HEK293 (cell line): ENCODE results near the gene SPRY4.
A peak's percentile ranks its signal among the peaks of the same experiment; 100 is the strongest.

ENCODE experiments used
- CTCF ChIA-PET: fragments of 350-600 bp; formaldehyde crosslinking; extraction: SDS; loops from one replicate; lab custom pipeline; 2021; ENCODE audit warnings: antibody characterized with exemption; lab: Yijun Ruan, JAX
- POLR2A ChIA-PET: fragments of 300-600 bp; formaldehyde crosslinking; extraction: SDS; loops from one replicate; lab custom pipeline; 2020; ENCODE audit warnings: antibody characterized with exemption, inconsistent platforms; lab: Yijun Ruan, JAX
- H3K27ac ChIP-seq: fragments of 200-500 bp; sonication (Bioruptor generic); 2 replicates; pipeline ENCODE4 v1.5.1; 2014; ENCODE audit warnings: low read depth, low read length, control low read depth, inconsistent platforms; ENCODE audit errors: extremely low read depth
- H3K36me3 ChIP-seq, 2 experiments: fragments of 200-500 bp in 1 of 2; sonication (Bioruptor generic) in 1 of 2; 1 replicate in 1 of 2; 2 replicates in 1 of 2; pipeline ENCODE4 v1.5.1; 2014 to 2017; ENCODE audit warnings: inconsistent platforms in 2 of 2, low read length in 2 of 2; ENCODE audit not compliant: control insufficient read depth in 2 of 2, insufficient read depth in 1 of 2
- H3K4me1 ChIP-seq: fragments of 200-500 bp; sonication (Bioruptor generic); 2 replicates; pipeline ENCODE4 v1.5.1; 2014; ENCODE audit warnings: mild to moderate bottlenecking, low read length, inconsistent platforms; ENCODE audit not compliant: control insufficient read depth, insufficient read depth
- H3K4me3 ChIP-seq: 2 replicates; pipeline ENCODE4 v1.5.1; 2011; ENCODE audit warnings: low read depth, mild to moderate bottlenecking, control low read depth, low read length, moderate library complexity
- H3K9me3 ChIP-seq: fragments of 200-500 bp; sonication (Bioruptor generic); 2 replicates; pipeline ENCODE4 v1.5.1; 2014; ENCODE audit warnings: low read depth, low read length, inconsistent platforms; ENCODE audit not compliant: control insufficient read depth, insufficient read depth
- EGR2 ChIP-seq: fragments of 450-650 bp; formaldehyde crosslinking; IDR thresholded peaks from 2 replicates; pipeline ENCODE4 v1.5.1; 2016; ENCODE audit warnings: low read depth, missing biosample characterization, missing genetic modification characterization
- GLIS1 ChIP-seq: fragments of 450-650 bp; formaldehyde crosslinking; IDR thresholded peaks from 2 replicates; pipeline ENCODE4 v1.5.1; 2016; ENCODE audit warnings: missing biosample characterization, missing genetic modification characterization
- KLF8 ChIP-seq: fragments of 450-650 bp; formaldehyde crosslinking; IDR thresholded peaks from 2 replicates; pipeline ENCODE4 v1.5.1; 2016; ENCODE audit warnings: missing biosample characterization, missing genetic modification characterization
- OSR2 ChIP-seq: fragments of 450-650 bp; formaldehyde crosslinking; IDR thresholded peaks from 2 replicates; pipeline ENCODE4 v1.5.1; 2016; ENCODE audit warnings: missing biosample characterization, missing genetic modification characterization
- REPIN1 ChIP-seq: fragments of 450-650 bp; formaldehyde crosslinking; IDR thresholded peaks from 2 replicates; pipeline ENCODE4 v1.5.1; 2017; ENCODE audit warnings: missing biosample characterization, missing genetic modification characterization, low read depth
- YY2 ChIP-seq: fragments of 450-650 bp; formaldehyde crosslinking; IDR thresholded peaks from 2 replicates; pipeline ENCODE4 v1.5.1; 2016; ENCODE audit warnings: missing biosample characterization, missing genetic modification characterization
- ZBTB1 ChIP-seq: fragments of 450-650 bp; formaldehyde crosslinking; IDR thresholded peaks from 2 replicates; pipeline ENCODE4 v1.5.1; 2016; ENCODE audit warnings: missing biosample characterization, missing genetic modification characterization
- ZFP69B ChIP-seq: fragments of 450-650 bp; formaldehyde crosslinking; IDR thresholded peaks from 2 replicates; pipeline ENCODE4 v1.5.1; 2016; ENCODE audit warnings: missing biosample characterization, missing genetic modification characterization
- ZNF114 ChIP-seq: fragments of 450-650 bp; formaldehyde crosslinking; IDR thresholded peaks from 2 replicates; pipeline ENCODE4 v1.5.0; 2017; ENCODE audit warnings: missing biosample characterization, missing genetic modification characterization
- ZNF146 ChIP-seq: fragments of 450-650 bp; formaldehyde crosslinking; IDR thresholded peaks from 2 replicates; pipeline ENCODE4 v1.5.1; 2016; ENCODE audit warnings: missing biosample characterization, missing genetic modification characterization
- ZNF174 ChIP-seq: fragments of 450-650 bp; formaldehyde crosslinking; IDR thresholded peaks from 2 replicates; pipeline ENCODE4 v1.5.0; 2017; ENCODE audit warnings: missing biosample characterization, mild to moderate bottlenecking, missing genetic modification characterization
- ZNF311 ChIP-seq: fragments of 450-650 bp; formaldehyde crosslinking; IDR thresholded peaks from 2 replicates; pipeline ENCODE4 v1.5.1; 2017; ENCODE audit warnings: missing biosample characterization, missing genetic modification characterization, borderline replicate concordance
- ZNF404 ChIP-seq: fragments of 450-650 bp; formaldehyde crosslinking; IDR thresholded peaks from 2 replicates; pipeline ENCODE4 v1.5.1; 2017; ENCODE audit warnings: missing biosample characterization, missing genetic modification characterization
- ZNF558 ChIP-seq: fragments of 450-650 bp; formaldehyde crosslinking; IDR thresholded peaks from 2 replicates; pipeline ENCODE4 v1.5.1; 2016; ENCODE audit warnings: missing biosample characterization, missing genetic modification characterization
- ZNF571 ChIP-seq: fragments of 450-650 bp; formaldehyde crosslinking; IDR thresholded peaks from 2 replicates; pipeline ENCODE4 v1.5.0; 2017; ENCODE audit warnings: missing biosample characterization, missing genetic modification characterization
- ZNF623 ChIP-seq: fragments of 450-650 bp; formaldehyde crosslinking; IDR thresholded peaks from 2 replicates; pipeline ENCODE4 v1.5.1; 2016; ENCODE audit warnings: missing biosample characterization, missing genetic modification characterization
- ZNF624 ChIP-seq: fragments of 450-650 bp; formaldehyde crosslinking; IDR thresholded peaks from 2 replicates; pipeline ENCODE4 v1.5.1; 2017; ENCODE audit warnings: missing biosample characterization, missing genetic modification characterization
- ZNF768 ChIP-seq: fragments of 450-650 bp; formaldehyde crosslinking; IDR thresholded peaks from 2 replicates; pipeline ENCODE4 v1.5.1; 2018; ENCODE audit warnings: missing biosample characterization, mild to moderate bottlenecking, missing genetic modification characterization
- ZNF837 ChIP-seq: fragments of 450-650 bp; formaldehyde crosslinking; IDR thresholded peaks from 2 replicates; pipeline ENCODE4 v1.5.1; 2016; ENCODE audit warnings: missing biosample characterization, missing genetic modification characterization
- ZNF843 ChIP-seq: fragments of 450-650 bp; formaldehyde crosslinking; IDR thresholded peaks from 2 replicates; pipeline ENCODE4 v1.5.1; 2016; ENCODE audit warnings: missing biosample characterization, missing genetic modification characterization
- ZSCAN23 ChIP-seq: fragments of 450-650 bp; formaldehyde crosslinking; IDR thresholded peaks from 2 replicates; pipeline ENCODE4 v1.5.1; 2016; ENCODE audit warnings: missing biosample characterization, missing genetic modification characterization
- TF ChIP-seq, protein P1 (sequence below): fragments of 450-650 bp; formaldehyde crosslinking; IDR thresholded peaks from 2 replicates; pipeline ENCODE4 v1.5.1; 2016; ENCODE audit warnings: missing biosample characterization, missing genetic modification characterization
- TF ChIP-seq, protein P2 (sequence below): fragments of 450-650 bp; formaldehyde crosslinking; IDR thresholded peaks from 2 replicates; pipeline ENCODE4 v1.5.1; 2016; ENCODE audit warnings: missing biosample characterization, missing genetic modification characterization
- TF ChIP-seq, protein P3 (sequence below): fragments of 450-650 bp; formaldehyde crosslinking; IDR thresholded peaks from 2 replicates; pipeline ENCODE4 v1.5.1; 2016; ENCODE audit warnings: missing biosample characterization, missing genetic modification characterization

Gene SPRY4

DNA sequence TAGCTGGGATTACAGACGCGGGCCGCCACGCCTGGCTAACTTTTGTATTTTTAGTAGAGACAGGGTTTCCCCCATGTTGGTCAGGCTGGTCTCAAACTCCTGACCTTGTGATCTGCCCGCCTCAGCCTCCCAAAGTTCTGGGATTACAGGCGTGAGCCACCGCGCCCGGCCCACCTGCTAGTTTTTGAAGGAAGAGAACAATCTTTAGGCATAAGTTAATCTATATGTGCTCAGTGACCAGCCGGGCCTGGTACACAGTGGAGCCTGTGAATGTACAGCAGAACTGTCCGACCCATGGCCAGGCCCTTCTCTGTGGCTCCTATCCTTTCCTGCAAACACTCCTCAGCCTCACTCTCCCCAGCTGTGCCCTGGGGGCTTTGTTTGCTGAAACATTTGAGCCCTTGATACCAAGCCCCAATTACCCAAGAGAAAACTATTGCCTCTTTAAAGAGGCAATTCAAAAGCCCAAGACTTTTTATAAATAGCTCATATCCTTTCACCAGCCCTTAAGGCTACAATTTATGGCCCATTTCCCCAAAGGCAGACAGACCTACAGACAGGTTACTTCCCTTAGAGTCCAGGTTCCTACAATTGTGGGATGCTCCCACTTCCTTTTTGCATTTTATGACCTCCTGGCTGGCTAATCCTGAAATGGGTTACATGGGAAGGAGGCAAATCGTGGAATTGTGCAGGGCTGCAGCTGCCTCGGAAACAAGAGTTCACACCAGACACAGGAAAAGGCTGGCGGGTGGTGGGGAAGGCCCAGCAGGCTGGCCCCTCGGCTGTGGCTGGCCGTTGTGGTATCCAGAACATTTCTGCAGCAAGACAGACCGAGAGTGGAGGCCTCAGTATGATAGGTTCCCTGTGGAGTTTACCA lies 37.5 kb downstream of the SPRY4 start (continued):
- TF ChIP-seq, protein P1, sequence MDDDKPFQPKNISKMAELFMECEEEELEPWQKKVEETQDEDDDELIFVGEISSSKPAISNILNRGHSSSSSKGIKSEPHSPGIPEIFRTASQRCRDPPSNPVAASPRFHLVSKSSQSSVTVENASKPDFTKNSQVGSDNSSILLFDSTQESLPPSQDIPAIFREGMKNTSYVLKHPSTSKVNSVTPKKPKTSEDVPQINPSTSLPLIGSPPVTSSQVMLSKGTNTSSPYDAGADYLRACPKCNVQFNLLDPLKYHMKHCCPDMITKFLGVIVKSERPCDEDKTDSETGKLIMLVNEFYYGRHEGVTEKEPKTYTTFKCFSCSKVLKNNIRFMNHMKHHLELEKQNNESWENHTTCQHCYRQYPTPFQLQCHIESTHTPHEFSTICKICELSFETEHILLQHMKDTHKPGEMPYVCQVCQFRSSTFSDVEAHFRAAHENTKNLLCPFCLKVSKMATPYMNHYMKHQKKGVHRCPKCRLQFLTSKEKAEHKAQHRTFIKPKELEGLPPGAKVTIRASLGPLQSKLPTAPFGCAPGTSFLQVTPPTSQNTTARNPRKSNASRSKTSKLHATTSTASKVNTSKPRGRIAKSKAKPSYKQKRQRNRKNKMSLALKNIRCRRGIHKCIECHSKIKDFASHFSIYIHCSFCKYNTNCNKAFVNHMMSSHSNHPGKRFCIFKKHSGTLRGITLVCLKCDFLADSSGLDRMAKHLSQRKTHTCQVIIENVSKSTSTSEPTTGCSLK: no peak

DNA sequence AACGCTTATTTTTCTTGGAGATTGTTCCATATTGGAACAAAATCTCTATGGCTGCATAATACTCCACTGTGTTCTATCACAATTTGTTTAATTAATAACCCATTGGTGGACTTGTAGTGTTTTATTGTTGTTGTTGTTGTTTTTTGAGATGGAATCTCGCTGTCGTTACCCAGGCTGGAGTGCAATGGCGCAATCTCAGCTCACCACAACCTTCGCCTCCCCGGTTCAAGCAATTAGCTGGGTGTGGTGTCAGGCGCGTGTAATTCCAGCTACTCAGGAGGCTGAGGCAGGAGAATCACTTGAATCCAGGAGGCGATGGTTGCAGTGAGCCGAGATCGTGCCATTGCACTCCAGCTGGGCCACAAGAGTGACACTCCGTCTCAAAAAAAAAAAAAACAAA lies 38.7 kb downstream of the SPRY4 start:
- ChIA-PET CTCF (no interaction called here), POLR2A (interaction anchor here (0.6 kb wide), 1 partner anchor 58 kb away, joined by 3 read pairs; no protein-coding TSS in a partner anchor)
- H3K27ac ChIP-seq: no peak overlapping the region
- no peaks in the 10 kb centered on the region for H3K9me3 ChIP-seq
- no peaks in the 10 kb centered on the region for H3K36me3 ChIP-seq
- H3K4me3 ChIP-seq: no peak overlapping the region
- TF ChIP-seq ZNF558 (tag by site-specific recombination) (no peak), ZNF624 (tag by site-specific recombination) (no peak), GLIS1 (tag by site-specific recombination) (peak; percentile 38; the same call in 1 of the 2 replicates), KLF8 (tag by site-specific recombination) (no peak), OSR2 (peak; percentile 80), ZNF146 (peak; percentile 68)
- peaks cover 15% of the 10 kb centered on the region for H3K4me1 ChIP-seq

DNA sequence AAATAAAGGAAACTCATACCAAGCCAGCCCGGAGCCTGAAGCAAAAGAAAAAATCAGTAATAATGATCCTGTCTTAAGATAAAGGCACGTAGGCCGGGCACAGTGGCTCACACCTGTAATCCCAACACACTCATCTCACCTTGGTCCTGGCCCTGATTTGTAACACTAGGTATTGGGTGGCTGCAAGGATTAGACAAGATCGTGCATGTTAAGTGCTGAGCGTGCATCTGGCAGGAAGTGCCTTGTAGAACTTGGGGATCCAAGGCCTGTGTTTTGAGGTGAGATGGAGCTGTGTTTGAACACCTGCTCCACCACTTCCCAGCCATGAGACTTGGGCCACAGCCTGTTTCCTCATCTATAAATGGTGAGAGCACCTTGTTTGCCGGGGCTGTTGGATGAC lies 41.5 kb downstream of the SPRY4 start:
- no peak overlapping the region for H3K27ac ChIP-seq
- ChIA-PET POLR2A (no interaction called here), CTCF (no interaction called here)
- H3K4me3 ChIP-seq: no peak overlapping the region
- H3K9me3 ChIP-seq: no peaks in the 10 kb centered on the region
- peaks cover 23% of the 10 kb centered on the region for H3K4me1 ChIP-seq
- H3K36me3 ChIP-seq: no peaks in the 10 kb centered on the region
- no peak for TF ChIP-seq ZNF623 (tag by site-specific recombination)
- no peak for TF ChIP-seq ZNF311 (tag by site-specific recombination)
- TF ChIP-seq, protein P2, sequence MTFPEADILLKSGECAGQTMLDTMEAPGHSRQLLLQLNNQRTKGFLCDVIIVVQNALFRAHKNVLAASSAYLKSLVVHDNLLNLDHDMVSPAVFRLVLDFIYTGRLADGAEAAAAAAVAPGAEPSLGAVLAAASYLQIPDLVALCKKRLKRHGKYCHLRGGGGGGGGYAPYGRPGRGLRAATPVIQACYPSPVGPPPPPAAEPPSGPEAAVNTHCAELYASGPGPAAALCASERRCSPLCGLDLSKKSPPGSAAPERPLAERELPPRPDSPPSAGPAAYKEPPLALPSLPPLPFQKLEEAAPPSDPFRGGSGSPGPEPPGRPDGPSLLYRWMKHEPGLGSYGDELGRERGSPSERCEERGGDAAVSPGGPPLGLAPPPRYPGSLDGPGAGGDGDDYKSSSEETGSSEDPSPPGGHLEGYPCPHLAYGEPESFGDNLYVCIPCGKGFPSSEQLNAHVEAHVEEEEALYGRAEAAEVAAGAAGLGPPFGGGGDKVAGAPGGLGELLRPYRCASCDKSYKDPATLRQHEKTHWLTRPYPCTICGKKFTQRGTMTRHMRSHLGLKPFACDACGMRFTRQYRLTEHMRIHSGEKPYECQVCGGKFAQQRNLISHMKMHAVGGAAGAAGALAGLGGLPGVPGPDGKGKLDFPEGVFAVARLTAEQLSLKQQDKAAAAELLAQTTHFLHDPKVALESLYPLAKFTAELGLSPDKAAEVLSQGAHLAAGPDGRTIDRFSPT (tag by site-specific recombination): no peak
- TF ChIP-seq ZFP69B (tag by site-specific recombination): no peak
- no peak for TF ChIP-seq ZNF404
- no peak for TF ChIP-seq ZNF114 (tag by site-specific recombination)
- no peak for TF ChIP-seq ZNF768 (tag by site-specific recombination)
- TF ChIP-seq ZBTB1 (tag by site-specific recombination): no peak
- TF ChIP-seq ZSCAN23 (tag by site-specific recombination): no peak
- no peak for TF ChIP-seq YY2
- no peak for TF ChIP-seq EGR2 (tag by site-specific recombination)
- no peak for TF ChIP-seq ZNF174 (tag by site-specific recombination)
- TF ChIP-seq, protein P3, sequence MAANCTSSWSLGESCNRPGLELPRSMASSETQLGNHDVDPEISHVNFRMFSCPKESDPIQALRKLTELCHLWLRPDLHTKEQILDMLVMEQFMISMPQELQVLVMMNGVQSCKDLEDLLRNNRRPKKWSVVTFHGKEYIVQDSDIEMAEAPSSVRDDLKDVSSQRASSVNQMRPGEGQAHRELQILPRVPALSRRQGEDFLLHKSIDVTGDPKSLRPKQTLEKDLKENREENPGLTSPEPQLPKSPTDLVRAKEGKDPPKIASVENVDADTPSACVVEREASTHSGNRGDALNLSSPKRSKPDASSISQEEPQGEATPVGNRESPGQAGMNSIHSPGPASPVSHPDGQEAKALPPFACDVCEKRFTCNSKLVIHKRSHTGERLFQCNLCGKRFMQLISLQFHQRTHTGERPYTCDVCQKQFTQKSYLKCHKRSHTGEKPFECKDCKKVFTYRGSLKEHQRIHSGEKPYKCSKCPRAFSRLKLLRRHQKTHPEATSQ (tag by site-specific recombination): no peak
- TF ChIP-seq ZNF843 (tag by site-specific recombination): no peak
- no peak for TF ChIP-seq ZNF558 (tag by site-specific recombination)
- TF ChIP-seq ZNF571 (tag by site-specific recombination): no peak
- no peak for TF ChIP-seq ZNF837
- no peak for TF ChIP-seq REPIN1 (tag by site-specific recombination)
